GM18498 (cell line): ENCODE data around the gene PRR23E.

ENCODE experiments used
- ATAC-seq: cut with Tn5 transposase; IDR thresholded peaks from one replicate; pipeline ENCODE4 v1.9.1; 2021; ENCODE audit warnings: mild to moderate bottlenecking, moderate library complexity; ENCODE audit not compliant: unreplicated experiment

PRR23E gene

DNA sequence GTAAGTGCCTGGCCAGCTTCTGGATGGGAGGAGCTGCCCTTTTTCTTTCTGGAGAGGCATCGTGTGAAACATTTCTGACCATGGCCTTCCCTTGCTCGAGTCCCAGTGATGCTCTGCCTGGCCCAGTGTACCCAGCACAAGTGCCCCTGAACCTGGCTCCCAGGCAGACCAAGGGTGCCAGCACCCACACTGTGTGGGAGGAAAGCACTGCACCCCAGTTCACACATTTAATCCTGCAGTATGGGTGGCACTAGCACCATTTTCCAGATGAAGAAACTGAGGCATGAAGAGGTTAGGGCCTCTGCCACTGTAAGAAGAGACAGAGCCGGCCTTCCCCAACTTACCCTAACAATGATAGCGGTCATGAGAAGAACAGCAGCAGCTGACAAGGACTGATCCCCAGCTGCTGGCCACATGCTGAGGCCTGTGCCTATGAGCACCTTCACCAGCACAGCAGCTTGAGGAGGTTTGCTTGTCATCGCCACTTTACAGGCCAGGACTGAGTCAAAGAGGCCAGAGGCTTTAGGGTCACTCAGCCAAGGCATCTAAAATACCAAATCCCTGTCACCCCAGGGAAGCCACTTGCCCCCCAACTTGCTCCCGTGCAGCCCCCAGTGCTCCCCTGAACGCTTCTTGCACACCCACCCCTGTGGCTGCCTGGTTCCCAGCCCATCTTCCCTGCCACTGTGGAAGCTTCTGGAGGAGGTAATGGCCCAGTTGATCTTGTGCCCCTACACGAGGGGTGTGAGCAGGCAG is 15.0 kb downstream of the PRR23E start:
- ATAC-seq: no peak

GRCh38 chr3:127208483-127209100 is 15.7 kb downstream of the PRR23E start:
- ATAC-seq: no peak

GRCh38 chr3:127209155-127209839 is 16.4 kb downstream of the PRR23E start:
- no peak for ATAC-seq

DNA sequence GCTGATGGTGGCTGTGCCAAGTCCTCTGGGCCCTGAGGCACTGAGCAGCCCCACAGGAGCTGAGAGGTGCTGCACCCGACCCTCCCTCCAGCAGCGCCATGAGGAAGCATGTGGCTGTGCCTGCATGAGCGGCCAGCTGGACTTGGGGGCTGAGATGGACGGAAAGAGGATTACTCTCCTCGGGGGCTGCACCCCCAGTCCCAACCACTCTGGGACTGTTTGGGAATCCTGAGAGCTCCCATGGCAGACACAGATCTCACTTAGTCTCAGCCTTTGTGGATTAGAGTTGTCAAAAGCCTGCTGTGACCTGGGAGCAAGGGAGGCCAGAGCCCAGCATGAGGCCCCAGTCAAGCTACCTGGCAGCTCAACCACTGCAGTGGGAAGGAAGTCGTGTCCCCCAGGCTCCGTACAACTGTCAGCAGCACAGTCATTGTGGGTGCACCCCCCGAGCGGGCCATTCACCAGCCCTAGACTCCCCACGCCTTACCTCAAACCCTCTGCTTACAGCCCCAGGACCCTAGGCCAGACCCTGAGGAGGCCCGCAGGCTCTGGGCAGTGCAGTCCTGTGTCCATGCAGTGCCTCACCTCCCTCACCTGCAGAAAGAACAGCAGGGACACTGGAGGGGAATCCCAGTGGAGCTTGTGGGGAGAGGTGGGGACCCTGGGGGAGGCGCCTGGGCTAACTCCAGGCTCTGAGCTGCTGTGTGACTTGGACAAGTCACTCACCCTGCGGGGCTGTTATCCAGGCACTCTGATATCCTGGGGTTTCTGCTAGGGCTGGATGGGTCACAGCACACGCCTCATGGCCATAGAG is 17.1 kb downstream of the PRR23E start:
- ATAC-seq: no peak

- no peak for ATAC-seq
Observed at GRCh38 chr3:127210654-127210943, 17.7 kb downstream of the PRR23E start.

- no peak for ATAC-seq
Observed at GRCh38 chr3:127211118-127212060, 18.5 kb downstream of the PRR23E start.

GRCh38 chr3:127212231-127212630 is 19.3 kb downstream of the PRR23E start:
- no peak for ATAC-seq

DNA sequence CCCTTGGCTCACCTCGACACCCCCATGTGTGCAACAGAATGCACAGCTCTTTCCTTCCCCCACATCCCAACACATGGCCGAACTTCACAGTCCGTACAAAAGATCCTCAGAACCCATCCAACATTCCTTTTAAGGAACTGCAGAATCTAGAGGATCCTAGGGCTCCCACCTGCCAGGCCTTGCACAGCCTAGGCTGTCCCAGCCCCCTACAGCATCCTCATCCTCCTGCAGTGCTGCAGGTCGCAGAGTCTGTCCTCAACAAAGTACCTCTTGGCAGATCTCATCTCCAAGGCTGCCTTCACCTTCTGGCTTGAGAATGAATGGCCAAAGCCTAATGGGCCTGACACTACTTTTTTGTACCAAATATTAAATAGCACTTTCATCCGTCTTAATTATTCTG is 19.8 kb downstream of the PRR23E start:
- ATAC-seq: no peak

- no peak for ATAC-seq
Observed at GRCh38 chr3:127213381-127213918, 20.5 kb downstream of the PRR23E start.

DNA sequence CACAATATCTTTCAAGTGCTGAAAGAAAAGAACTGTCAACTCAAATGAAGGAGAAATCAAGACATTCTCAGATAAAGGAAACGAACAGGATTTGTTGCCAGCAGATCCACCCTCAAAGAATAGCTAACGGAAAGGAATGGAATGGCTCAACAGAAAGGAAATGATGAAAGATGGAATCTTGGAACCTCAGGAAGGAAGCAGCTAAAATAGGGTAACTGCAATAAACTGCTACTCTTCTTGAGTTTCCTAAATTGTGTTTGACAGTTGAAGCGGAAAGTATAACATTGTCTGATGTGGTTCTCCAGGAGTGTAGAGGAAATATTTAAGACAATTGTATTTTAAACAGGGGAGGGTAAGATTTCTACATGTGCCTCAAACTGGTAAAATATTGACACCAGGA is 22.0 kb downstream of the PRR23E start:
- no peak for ATAC-seq

DNA sequence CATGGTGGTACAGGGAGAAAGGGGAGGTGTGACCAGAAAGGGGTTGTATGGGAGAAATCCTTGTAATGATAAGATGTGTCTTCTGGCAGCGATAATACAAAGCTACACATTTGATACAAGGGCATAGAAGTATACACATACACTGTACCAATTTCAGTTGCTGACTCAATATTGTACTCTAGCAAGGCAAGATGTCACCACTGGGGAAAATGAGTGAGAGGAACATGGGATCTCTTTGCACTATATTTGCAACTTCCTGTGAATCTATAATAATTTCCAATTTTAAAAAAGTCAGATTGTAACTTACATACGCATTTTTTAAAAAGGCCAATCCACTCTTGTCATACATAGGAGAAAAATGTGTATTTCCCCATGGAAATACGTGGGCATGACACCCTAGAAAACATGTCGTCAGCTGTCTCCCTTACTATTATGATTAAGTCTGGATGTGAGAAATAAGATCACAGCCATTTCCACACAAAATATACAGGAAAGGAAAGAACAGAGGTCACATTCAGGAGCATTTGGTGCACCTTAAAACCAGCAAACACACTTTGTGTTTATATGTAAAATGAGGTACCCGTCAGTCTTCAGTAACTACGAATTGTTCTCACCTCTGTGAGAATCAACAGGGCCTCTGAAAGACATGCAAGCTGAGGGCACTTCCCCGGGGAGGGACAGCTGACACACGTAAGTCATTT is 22.9 kb downstream of the PRR23E start:
- no peak for ATAC-seq

- ATAC-seq: no peak
Observed at GRCh38 chr3:127216415-127217261, 23.7 kb downstream of the PRR23E start.

DNA sequence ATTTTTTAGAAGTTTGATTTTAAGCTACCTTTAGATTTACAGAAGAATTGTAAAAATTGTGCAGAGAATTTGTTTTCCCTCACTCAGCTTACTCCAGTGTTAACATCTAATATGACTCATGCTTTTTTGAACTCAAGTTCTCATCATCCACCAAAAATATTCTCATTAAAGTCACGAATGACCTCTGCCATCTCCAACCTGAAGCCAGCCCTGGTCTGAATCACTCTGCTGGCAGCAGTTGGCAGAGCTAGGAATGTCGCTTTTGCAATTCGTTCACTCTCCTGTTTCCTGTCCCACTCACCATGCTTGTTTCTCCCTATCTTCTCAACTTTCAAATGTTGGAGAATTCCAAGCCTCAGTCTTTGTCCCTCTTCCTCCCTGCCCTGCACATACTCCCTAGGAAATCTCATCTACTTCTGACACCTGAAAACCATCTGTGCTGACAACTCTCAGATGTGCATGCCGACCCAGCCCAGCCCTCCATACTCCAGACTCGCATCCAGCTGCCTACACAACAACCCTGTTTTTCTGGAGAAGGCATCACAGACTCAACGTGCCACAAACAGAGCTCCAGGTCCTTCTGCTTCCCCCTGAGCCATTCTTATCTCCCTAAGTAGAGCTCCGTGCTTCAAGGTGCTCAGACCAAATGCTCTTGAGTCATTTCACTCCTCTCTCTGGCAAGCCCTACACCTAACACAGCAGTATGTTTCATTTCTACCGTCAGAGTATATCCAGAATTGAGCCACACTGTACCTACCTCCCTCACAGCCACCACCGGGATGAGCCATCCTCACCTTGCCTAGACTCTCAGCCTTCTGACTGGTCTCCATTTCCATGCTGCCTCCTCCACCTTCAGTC is 24.9 kb downstream of the PRR23E start:
- ATAC-seq: no peak

DNA sequence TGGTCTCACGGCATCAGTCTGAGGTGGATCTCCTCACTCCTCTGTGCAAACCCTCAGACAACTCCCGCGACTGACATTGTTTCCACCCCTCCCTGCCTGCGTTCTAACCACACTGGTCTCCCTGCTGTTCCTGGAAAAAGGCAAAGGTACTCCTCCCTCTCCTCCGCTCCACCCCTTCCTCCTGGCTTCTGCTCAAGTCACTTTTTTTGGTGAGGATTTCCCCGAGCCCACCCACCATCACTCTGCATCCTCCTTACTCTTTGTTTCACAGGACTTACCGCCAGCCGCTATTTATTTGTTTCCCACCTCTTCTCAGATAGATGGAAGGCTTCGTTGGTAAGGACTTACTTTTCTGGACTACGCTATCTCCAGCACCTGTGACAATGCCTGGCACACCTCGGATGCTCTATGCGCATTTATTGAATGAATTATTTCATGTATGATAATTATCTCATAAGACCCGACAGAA is 25.6 kb downstream of the PRR23E start:
- no peak for ATAC-seq

DNA sequence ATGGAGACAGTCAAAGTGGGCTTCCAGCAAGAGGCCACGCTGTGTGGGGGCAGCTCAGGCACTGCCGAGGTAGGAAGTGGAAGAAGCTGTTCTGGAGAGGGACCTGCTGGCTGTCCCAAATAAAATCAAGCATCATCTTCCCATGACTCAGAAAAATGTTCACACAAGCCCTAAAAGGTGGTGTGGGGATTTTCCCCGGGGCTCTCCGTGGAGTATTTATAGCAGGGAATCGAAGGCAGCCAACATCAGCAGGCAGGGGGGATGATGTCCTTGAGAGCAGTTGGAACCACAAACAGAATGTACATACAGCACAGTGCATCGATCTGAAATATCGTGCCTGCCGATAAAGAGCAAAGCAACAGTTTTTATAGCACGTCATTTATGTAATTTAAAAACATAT is 27.6 kb downstream of the PRR23E start:
- no peak for ATAC-seq

GRCh38 chr3:127221037-127221436 is 28.1 kb downstream of the PRR23E start:
- ATAC-seq: no peak

DNA sequence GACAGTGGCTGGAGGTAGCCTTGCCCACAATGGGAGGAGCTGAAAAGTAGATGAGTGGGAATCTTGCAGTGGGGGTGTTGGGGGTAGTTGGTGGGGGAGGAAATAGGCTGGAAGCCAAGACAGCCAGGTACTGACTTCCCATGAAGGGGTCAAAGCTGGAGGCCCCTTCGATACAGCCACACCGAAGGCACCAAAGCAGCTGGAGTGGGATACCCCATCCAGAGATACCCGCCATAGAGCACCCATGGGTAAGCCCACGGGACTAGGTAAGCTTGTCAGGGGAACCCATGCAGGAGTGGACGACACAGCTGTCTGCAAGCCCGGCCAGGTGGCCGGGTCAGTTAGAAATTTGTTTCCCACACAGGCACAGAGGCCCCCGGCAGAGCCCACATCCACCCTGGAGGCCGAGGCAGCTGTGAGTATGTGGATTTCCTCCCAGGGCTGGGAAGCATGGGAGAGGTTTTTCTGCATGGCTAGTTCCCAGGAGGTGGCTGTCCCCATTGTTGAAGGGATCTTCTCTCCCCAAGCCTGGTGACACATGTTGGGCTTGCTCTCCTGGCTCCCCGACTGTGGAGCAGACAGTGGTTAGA is 28.6 kb downstream of the PRR23E start:
- no peak for ATAC-seq
